Measurements from ENCODE around the gene OCEL1.
"Not testable (repeated sequence)": the region's sequence is repeated elsewhere in the genome, so short reads cannot be mapped to it uniquely, and the experiment has no call there.

OCEL1 gene

GRCh38 chr19:17226002-17226933 is at the start of gene OCEL1:
TSS of gene OCEL1 (plus strand) at chr19:17226226. CDS start at chr19:17226248, 22 bp downstream.
- FAIRE-seq, result peak; percentile 97
- peak; percentile 87 for DNase-seq (ENCODE audit: extremely low spot score, insufficient read length, low read depth)

GRCh38 chr19:17178291-17178690 is 47.7 kb upstream of the OCEL1 start:
- DNase-seq (ENCODE audit: extremely low spot score, insufficient read length, low read depth), result no peak
- no peak for FAIRE-seq

- no peak for FAIRE-seq
These were observed 44.9 kb upstream of the OCEL1 start for GRCh38 chr19:17180997-17181702.

GRCh38 chr19:17183271-17183761 is 42.7 kb upstream of the OCEL1 start:
- FAIRE-seq (peak; percentile 69), DNase-seq (ENCODE audit: extremely low spot score, insufficient read length, low read depth) (peak; percentile 30)

More at GRCh38 chr19:17180997-17181702, 44.9 kb upstream of the OCEL1 start:
- DNase-seq (ENCODE audit: extremely low spot score, insufficient read length, low read depth), result no peak

GRCh38 chr19:17183858-17184321 is 42.1 kb upstream of the OCEL1 start:
- DNase-seq (ENCODE audit: extremely low spot score, insufficient read length, low read depth), result peak; percentile 23
- FAIRE-seq, result peak; percentile 93

GRCh38 chr19:17184371-17184841 is 41.6 kb upstream of the OCEL1 start:
- no peak for FAIRE-seq
- no peak for DNase-seq (ENCODE audit: extremely low spot score, insufficient read length, low read depth)

GRCh38 chr19:17185590-17185989 is 40.4 kb upstream of the OCEL1 start:
- DNase-seq (ENCODE audit: extremely low spot score, insufficient read length, low read depth) (no peak), FAIRE-seq (no peak)

GRCh38 chr19:17191736-17192135 is 34.3 kb upstream of the OCEL1 start:
- not testable (repeated sequence) for FAIRE-seq; DNase-seq (ENCODE audit: extremely low spot score, insufficient read length, low read depth)

GRCh38 chr19:17192751-17193150 is 33.3 kb upstream of the OCEL1 start:
- DNase-seq (ENCODE audit: extremely low spot score, insufficient read length, low read depth), result no peak

GRCh38 chr19:17194608-17195007 is 31.4 kb upstream of the OCEL1 start:
- DNase-seq (ENCODE audit: extremely low spot score, insufficient read length, low read depth) (no peak), FAIRE-seq (no peak)

More at GRCh38 chr19:17192751-17193150, 33.3 kb upstream of the OCEL1 start:
- no peak for FAIRE-seq

- FAIRE-seq (no peak), DNase-seq (ENCODE audit: extremely low spot score, insufficient read length, low read depth) (no peak)
These were observed 30.9 kb upstream of the OCEL1 start for GRCh38 chr19:17195106-17195505.

GRCh38 chr19:17196610-17197009 is 29.4 kb upstream of the OCEL1 start:
- FAIRE-seq (no peak), DNase-seq (ENCODE audit: extremely low spot score, insufficient read length, low read depth) (no peak)

- FAIRE-seq, result no peak
- no peak for DNase-seq (ENCODE audit: extremely low spot score, insufficient read length, low read depth)
These were observed 28.4 kb upstream of the OCEL1 start for GRCh38 chr19:17197666-17198065.

- DNase-seq (ENCODE audit: extremely low spot score, insufficient read length, low read depth) (no peak), FAIRE-seq (no peak)
These were observed 25.5 kb upstream of the OCEL1 start for GRCh38 chr19:17200408-17201079.

GRCh38 chr19:17202249-17202648 is 23.8 kb upstream of the OCEL1 start:
- DNase-seq (ENCODE audit: extremely low spot score, insufficient read length, low read depth) (no peak), FAIRE-seq (no peak)

GRCh38 chr19:17202713-17203112 is 23.3 kb upstream of the OCEL1 start:
- DNase-seq (ENCODE audit: extremely low spot score, insufficient read length, low read depth), result no peak
- FAIRE-seq, result no peak

- FAIRE-seq (no peak), DNase-seq (ENCODE audit: extremely low spot score, insufficient read length, low read depth) (no peak)
These were observed 20.5 kb upstream of the OCEL1 start for GRCh38 chr19:17205237-17206140.

- DNase-seq (ENCODE audit: extremely low spot score, insufficient read length, low read depth), result no peak
- no peak for FAIRE-seq
These were observed 19.1 kb upstream of the OCEL1 start for GRCh38 chr19:17206736-17207581.

Data from GM18507 (cell line).